Measurements from ENCODE around the gene DLK1. TPM values are rescaled to one million over a fixed set of nuclear protein-coding genes. Genes with fewer than 3 reads are reported as not detected.

Gene DLK1
- total and polyA plus RNA-seq, 2 experiments from 2014 or later, result 1,378 to 3,299 TPM

- Histone ChIP-seq H3K9me3 (ENCODE audit: low read depth) (no peaks in the 10 kb centered on the region), H3K9me2 (replicated peaks; ENCODE audit: insufficient read depth) (no peaks in the 10 kb centered on the region), H3K79me2 (no peaks in the 10 kb centered on the region), H3K4me1 (ENCODE audit: insufficient read depth) (peaks cover 24% of the 10 kb centered on the region), H3K27ac (peak overlapping the region; percentile 85), H3K4me3 (no peak overlapping the region), H3K4me2 (no peak overlapping the region), H4K20me1 (ENCODE audit: insufficient read depth, poor library complexity, severe bottlenecking) (no peaks in the 10 kb centered on the region), H3K36me3 (replicated peaks; ENCODE audit: insufficient read depth, low read depth) (no peaks in the 10 kb centered on the region), H3K27me3 (no peaks in the 10 kb centered on the region), H2AFZ (no peak overlapping the region)
- WGBS (ENCODE audit: low lambda C conversion rate, missing lambda C conversion rate), result 82% methylated on average over 16 of the region's 16 CpGs
- no peak for DNase-seq (ENCODE audit: low spot score)
- TF ChIP-seq, protein P1, sequence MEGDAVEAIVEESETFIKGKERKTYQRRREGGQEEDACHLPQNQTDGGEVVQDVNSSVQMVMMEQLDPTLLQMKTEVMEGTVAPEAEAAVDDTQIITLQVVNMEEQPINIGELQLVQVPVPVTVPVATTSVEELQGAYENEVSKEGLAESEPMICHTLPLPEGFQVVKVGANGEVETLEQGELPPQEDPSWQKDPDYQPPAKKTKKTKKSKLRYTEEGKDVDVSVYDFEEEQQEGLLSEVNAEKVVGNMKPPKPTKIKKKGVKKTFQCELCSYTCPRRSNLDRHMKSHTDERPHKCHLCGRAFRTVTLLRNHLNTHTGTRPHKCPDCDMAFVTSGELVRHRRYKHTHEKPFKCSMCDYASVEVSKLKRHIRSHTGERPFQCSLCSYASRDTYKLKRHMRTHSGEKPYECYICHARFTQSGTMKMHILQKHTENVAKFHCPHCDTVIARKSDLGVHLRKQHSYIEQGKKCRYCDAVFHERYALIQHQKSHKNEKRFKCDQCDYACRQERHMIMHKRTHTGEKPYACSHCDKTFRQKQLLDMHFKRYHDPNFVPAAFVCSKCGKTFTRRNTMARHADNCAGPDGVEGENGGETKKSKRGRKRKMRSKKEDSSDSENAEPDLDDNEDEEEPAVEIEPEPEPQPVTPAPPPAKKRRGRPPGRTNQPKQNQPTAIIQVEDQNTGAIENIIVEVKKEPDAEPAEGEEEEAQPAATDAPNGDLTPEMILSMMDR (IDR thresholded peaks at IDR 0.05; ENCODE audit: poor library complexity), result no peak
- TF ChIP-seq EZH2 (IDR thresholded peaks at IDR 0.05; ENCODE audit: borderline replicate concordance) (no peak), EZH2phosphoT487 (IDR thresholded peaks at IDR 0.05; ENCODE audit: low read depth, severe bottlenecking, unreplicated experiment) (no peak)
Measured at GRCh38 chr14:100698666-100699448, 27.8 kb upstream of the DLK1 start.

DNA sequence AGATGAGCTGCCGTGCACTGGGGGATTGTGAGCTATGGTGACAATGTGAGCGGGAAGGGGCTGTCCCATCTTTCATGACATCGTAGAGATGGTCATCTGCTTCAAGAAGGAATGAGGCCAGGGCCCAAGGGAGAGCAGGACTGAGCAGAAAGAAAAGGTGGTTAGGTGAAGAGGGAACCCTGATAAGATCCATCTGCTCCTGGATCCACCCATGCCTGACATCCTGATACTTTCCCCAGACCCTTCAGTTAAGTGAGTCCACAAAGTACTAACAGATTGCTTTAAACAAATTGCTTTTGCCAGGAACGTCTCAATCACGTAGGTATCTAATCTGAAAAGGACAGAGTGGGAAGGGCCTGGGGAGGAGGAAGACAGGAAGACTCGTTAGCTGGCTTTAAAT lies 25.4 kb upstream of the DLK1 start:
- WGBS (ENCODE audit: low lambda C conversion rate, missing lambda C conversion rate), result 79% methylated on average over 6 of the region's 6 CpGs
- H3K79me2 ChIP-seq, result no peaks in the 10 kb centered on the region

GRCh38 chr14:100702590-100702989 lies 24.1 kb upstream of the DLK1 start:
- Histone ChIP-seq H3K4me3 (no peak overlapping the region), H3K79me2 (no peaks in the 10 kb centered on the region), H3K9me2 (replicated peaks; ENCODE audit: insufficient read depth) (no peaks in the 10 kb centered on the region), H2AFZ (no peak overlapping the region), H3K36me3 (replicated peaks; ENCODE audit: insufficient read depth, low read depth) (no peaks in the 10 kb centered on the region), H4K20me1 (ENCODE audit: insufficient read depth, poor library complexity, severe bottlenecking) (no peaks in the 10 kb centered on the region), H3K27ac (no peak overlapping the region), H3K4me2 (no peak overlapping the region), H3K9me3 (ENCODE audit: low read depth) (no peaks in the 10 kb centered on the region), H3K4me1 (ENCODE audit: insufficient read depth) (peaks cover 12% of the 10 kb centered on the region), H3K27me3 (no peaks in the 10 kb centered on the region)
- WGBS (ENCODE audit: low lambda C conversion rate, missing lambda C conversion rate), result 75% methylated on average over 8 of the region's 8 CpGs
- no peak for DNase-seq (ENCODE audit: low spot score)
- TF ChIP-seq, protein P1 (IDR thresholded peaks at IDR 0.05; ENCODE audit: poor library complexity), result no peak
- TF ChIP-seq EZH2 (IDR thresholded peaks at IDR 0.05; ENCODE audit: borderline replicate concordance) (no peak), EZH2phosphoT487 (IDR thresholded peaks at IDR 0.05; ENCODE audit: low read depth, severe bottlenecking, unreplicated experiment) (no peak)

More for the DNA sequence above, 25.4 kb upstream of the DLK1 start:
- H3K27me3 ChIP-seq, result no peaks in the 10 kb centered on the region
- no peaks in the 10 kb centered on the region for H3K9me3 ChIP-seq (ENCODE audit: low read depth)
- H3K9me2 ChIP-seq (replicated peaks; ENCODE audit: insufficient read depth), result no peaks in the 10 kb centered on the region
- no peak overlapping the region for H3K4me2 ChIP-seq
- TF ChIP-seq, protein P1 (IDR thresholded peaks at IDR 0.05; ENCODE audit: poor library complexity), result no peak
- TF ChIP-seq EZH2phosphoT487 (IDR thresholded peaks at IDR 0.05; ENCODE audit: low read depth, severe bottlenecking, unreplicated experiment), result no peak
- TF ChIP-seq EZH2 (IDR thresholded peaks at IDR 0.05; ENCODE audit: borderline replicate concordance), result no peak
- H3K4me3 ChIP-seq, result no peak overlapping the region
- no peaks in the 10 kb centered on the region for H3K36me3 ChIP-seq (replicated peaks; ENCODE audit: insufficient read depth, low read depth)
- no peaks in the 10 kb centered on the region for H4K20me1 ChIP-seq (ENCODE audit: insufficient read depth, poor library complexity, severe bottlenecking)
- no peak overlapping the region for H2AFZ ChIP-seq
- no peak for DNase-seq (ENCODE audit: low spot score)
- H3K4me1 ChIP-seq (ENCODE audit: insufficient read depth), result peaks cover 12% of the 10 kb centered on the region
- no peak overlapping the region for H3K27ac ChIP-seq

All from hepatocyte (in vitro differentiated cells).